Umbilical cord (tissue), 2 donors: ENCODE results near the gene MAGI2. TPM values are rescaled to one million over a fixed set of nuclear protein-coding genes. Genes with fewer than 3 reads are reported as not detected.
A peak's percentile ranks its signal among the peaks of the same experiment; 100 is the strongest.
"Not testable (repeated sequence)": the region's sequence is repeated elsewhere in the genome, so short reads cannot be mapped to it uniquely, and the experiment has no call there.

ENCODE experiments used
- DNase-seq: peaks from one replicate; pipeline ENCODE4 v3.0.0-alpha.2; 2015; ENCODE audit warnings: low spot score
- total RNA-seq: library from RNA; depleted of rRNA; stranded (reverse); fragments of >200 nt; gene quantifications from one replicate; pipeline ENCODE4 v1.2.3, GENCODE V29; 2014; ENCODE audit warnings: low replicate concordance; ENCODE audit not compliant: insufficient read depth

Gene MAGI2
- total RNA-seq, 1 donor from 2014 or later, result 51.5 TPM

DNA sequence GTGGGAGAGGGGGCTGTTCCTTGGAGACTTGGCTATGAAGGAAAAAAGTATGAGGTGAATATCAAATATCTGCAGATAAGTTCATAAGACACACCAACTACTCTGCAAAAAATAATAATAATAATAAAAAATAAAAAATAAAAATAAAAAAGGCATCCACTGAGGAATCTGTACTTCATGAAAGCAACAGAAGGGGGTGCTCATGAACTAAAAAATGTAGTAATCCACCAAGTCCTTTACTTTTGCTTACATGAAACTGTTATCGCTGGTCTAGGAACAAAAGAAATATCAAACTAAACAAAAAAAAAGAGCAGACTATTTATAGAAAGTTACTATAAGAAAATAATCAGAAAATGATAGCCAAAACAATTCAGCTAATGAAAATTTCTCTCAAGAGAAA lies 1075.9 kb downstream of the MAGI2 start:
- DNase-seq, result no peak

DNA sequence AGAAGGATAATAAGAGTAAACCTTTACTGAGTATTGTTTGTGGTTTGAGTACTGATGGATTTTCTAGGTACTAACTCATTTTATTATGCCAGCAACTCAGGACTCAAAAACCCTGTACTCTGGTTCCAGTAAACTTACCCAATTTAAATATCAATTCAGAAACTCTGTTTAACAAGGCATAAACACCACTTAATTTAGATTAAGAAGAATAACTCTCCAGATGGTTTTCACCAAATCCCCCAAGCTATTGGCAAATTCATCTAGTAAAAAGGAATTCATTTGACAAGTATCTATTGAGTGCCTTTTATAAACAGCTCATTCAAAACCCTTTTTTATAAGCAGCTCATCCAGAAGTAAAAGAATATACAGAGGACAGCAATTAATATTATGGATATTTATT lies 1082.5 kb downstream of the MAGI2 start:
- DNase-seq, result no peak

DNA sequence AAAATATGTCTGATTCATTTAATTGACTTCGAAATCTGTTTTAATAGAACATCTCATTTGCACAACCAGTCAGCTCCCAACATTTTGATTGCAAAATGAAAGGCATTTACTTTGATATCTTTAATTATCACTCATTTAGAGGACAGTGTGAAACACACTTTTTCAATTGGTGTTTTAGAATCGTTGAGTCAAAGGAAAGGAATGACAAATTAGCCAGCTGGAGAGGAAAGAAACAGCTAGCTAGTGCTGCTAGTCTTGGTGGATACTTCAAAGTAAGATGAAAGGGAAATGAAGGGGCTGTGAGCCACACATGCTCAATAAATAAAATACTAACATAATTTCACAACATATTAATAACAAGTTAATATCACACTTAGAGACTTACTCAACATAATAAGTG lies 1084.7 kb downstream of the MAGI2 start:
- DNase-seq, result no peak

DNA sequence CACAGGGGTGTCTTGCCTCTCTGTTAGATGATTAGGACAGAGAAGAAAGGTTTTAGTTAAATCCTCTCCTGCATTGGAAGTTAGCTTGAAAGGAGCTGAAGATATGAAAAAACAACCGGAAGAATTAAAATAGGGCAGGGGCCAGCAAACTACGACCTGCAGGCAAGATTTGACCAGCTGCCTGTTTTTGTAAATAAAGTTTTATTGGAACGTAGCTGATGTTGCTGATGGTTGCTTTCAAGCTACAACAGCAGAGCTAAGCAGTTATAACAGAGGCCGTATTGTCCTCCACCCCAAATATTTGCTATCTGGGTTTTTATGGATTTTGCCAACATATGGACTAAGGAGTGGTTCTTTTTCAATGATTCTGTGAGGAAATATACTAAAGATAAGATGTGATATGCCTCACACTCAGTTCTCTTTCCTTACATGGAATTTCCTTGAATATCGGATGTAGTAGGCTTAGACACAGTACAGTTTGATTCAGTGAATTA lies 1086.1 kb downstream of the MAGI2 start:
- no peak for DNase-seq

DNA sequence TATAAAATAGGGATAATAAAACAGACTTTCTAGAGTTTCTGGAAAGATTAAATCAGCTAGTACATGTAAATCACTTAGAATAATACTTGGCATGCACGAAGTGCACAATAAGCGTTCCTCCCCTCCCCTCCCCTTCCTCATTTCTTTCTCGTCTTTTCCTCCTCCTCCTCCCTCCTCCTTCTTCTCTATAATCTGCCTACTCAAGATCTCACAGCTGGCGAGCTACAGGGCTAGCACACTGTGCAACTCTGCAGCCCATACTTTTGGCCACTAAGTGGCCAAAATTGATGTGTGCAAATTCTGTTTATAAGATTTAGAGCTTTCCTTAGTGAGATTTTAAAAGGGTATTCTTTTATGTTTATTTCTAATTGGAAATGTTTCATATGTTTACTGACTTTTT lies 1089.6 kb downstream of the MAGI2 start:
- no peak for DNase-seq

DNA sequence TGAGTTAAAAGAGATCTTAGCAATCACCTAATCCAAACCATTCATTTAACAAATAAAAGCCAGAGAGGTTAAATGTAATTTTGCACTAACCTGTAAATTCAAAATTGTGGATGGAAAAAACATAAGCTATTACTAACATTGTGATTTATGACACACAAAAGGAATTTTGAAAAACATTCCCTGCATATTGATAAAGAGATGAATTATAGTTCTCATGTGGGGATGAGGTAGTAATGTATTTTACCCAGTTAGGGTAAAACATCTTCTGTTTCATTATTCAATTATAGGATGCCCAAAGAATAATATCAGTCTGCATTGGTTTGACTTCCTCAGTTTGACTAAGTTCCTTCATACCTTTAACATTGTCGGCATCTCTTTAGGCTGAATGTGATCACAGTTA lies 1093.6 kb downstream of the MAGI2 start:
- DNase-seq, result no peak

DNA sequence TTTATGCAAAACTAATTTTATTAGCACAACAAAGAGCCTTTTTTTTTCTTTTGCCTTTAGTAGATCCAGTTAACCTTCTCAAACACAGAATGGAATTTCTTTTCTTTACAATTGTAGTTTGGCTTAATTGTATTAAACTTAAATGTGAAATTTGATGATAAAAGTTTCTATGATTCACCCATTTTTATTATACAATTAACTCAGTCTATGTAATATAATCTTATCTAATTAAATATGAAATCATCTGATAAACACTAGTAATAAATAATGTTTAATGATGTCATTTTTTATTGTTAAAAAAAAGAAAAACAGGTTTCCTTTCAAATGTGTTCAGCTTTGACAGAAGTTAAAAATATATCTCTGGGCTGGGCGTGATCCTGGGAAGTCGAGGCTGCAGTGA lies 1095.8 kb downstream of the MAGI2 start:
- no peak for DNase-seq

DNA sequence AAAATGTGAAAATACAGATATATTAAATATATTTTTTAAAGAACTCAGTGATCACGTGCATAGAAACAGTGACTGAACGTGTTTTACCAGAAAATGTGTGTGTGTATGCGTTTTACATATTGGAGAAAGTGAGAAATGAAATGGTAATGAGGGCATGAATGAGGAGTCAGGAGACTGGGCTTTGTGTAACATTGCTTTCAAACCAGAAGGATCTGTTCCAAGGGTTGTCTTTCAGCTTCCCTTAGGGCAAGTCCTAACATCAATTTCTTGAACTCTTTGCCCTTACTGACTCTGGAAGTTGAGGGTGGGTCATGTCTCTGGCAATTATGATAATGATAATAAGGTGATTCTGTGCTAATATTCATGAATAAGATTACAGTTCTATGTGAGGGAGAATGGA lies 1097.6 kb downstream of the MAGI2 start:
- no peak for DNase-seq

DNA sequence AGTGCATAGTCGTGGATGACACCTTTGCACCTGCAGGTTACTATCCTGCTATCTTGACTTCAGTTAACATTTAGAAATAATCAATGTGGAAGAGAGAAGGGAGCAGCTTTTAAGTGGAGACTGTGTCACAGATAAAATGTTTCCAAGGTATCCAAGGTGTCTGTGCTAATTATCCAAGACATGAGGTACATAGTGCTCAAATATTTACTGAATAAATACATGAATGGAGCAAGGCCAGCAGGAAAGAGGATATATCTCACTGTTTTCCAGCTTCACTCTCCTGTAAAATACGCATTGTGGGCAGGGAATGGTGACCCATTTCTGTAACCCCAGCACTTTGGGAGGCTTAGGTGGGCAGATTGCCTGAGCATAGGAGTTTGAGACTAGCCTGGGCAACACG lies 1102.5 kb downstream of the MAGI2 start:
- no peak for DNase-seq

DNA sequence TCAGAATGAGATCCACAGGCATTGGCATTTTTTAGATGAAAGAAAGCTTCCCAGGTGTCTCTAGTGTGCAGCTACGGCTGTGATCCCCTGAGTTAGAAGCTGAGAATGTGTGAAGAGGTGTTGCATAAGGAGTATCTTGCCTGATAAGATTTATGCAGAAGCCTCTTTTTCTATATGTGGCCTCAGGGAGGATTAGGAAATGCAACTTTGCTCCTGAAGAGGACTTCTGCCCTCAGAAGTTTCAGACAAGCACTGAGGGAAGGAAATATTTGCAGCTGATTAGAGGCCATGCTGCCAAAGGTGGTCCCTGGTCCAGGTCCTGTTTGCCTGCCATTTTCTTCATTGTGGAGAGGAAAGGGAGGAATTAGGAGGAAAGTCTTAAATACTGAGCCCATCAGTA lies 1103.1 kb downstream of the MAGI2 start:
- no peak for DNase-seq

DNA sequence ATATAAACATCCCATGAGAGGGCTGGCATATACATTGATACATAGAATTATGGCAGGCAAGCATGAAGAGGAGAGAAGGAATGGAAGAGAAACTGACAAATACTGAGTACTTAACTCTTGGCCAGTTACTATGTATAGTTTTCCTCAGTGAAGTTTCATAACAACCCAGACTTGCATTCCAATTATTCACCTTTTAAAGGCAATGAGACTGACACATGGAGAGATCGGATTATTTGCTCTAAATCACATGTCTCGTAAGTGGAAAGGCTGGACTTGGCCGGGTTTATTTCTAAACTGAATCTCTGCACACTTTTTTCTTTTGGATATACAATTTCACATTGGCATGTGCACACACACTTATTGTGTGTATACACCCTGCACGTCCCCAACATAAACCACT lies 1106.6 kb downstream of the MAGI2 start:
- no peak for DNase-seq

DNA sequence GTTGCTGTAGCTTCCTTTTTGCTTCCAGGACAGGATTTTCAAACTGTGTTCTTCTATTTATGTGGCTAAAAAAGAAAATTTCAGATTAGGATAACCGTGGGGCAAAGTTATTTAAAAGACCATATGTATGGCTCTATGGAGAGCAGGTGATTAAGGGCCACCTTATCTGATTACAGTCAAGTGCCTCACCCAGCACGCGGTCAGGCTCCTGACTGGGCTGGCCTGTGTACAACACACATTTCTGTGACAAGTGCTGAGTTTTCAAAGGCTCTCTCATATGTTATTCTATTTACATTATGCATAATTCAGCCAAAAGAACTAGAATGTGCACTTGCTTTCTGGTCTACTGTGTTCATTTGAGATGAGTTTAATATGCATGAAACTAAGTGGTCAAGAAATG lies 1107.5 kb downstream of the MAGI2 start:
- DNase-seq, result no peak

DNA sequence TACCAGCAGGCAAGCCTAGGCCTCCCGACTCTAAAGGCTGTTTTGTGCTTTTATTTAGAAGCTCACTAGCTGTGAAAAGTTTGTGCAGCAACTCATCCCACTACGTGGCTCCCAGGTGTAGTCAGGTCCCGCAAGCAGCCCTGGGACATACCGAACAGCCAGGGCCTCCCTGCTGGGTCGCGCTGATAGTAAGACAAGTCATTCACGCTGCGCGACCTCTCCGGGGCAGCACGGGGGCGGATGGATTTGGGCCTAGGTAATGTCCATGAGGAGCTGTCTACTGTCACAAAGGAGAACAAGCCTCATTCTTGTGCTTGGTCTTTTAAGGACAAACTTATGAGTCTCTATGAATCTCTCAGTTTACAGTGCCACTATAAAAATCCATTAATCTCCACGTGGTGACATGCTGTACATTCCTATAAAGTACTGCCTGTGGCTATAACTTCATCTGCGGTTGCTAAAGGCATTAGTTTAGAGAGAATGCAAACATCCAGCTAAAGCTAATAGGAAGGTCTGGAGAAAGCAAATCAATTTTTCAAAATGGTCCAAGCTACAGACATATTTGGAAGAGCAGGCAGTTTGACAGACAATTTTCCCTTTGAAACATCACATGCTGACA lies 1108.1 kb downstream of the MAGI2 start:
- DNase-seq, result no peak

DNA sequence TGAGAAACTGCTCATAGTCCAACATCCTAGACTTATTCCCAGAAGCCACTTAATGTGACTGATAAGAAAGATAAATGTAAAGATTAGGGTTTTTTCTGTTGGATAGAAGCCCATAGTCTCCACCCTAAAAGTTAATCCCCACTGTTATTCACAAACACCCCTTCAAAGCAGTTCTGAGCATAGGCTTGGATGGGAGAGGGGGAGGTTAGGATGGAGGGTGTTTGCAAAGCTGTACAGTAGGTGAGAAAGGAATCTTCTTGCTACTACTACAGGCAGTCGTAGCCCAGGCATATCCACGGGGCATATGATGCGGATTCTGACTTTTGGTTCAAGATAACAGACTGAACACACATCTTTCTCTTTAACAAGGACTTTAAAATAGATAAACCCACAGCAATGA lies 1119.0 kb downstream of the MAGI2 start:
- DNase-seq, result no peak

DNA sequence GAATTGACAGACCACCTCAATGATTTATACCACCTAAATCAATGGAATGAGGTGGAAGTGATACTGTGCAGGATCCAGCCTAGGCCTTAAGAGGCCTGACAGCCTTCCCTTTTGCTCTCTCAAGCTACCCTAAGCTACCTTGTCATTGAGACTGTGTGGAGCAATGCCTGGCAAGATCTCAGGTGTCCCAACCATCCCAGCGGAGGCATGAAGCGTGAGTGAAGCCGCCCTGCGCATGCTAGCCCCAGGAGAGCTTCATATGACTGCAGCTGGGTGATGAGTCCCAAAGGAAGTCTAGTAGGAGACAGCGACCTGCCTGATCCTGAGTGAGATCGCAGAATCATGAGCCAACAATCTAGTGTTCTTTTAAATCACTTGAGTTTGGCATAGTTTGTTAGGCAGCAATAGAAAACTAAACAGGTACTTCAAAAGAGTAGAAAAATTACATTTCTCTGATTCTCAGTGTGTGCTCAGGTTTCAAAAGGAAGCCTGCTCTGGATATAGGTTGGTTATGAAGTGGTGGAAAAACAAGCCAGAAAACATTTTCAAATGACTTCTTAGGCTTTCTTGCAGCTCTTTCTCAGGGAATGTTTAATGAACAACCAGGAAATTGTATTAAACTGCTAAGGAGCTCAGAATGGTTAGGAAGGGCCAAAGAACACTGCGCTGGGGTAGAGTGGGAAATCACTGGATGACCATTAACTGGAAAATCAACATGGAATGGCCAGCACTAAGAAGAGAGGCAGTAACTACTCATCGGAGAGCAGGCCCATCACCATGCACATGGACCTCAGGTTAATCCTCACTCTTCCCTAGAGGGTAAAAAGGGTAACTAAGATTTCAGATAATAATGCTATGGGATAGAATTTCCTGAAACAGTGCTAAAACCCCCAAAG lies 1119.7 kb downstream of the MAGI2 start:
- DNase-seq, result no peak

DNA sequence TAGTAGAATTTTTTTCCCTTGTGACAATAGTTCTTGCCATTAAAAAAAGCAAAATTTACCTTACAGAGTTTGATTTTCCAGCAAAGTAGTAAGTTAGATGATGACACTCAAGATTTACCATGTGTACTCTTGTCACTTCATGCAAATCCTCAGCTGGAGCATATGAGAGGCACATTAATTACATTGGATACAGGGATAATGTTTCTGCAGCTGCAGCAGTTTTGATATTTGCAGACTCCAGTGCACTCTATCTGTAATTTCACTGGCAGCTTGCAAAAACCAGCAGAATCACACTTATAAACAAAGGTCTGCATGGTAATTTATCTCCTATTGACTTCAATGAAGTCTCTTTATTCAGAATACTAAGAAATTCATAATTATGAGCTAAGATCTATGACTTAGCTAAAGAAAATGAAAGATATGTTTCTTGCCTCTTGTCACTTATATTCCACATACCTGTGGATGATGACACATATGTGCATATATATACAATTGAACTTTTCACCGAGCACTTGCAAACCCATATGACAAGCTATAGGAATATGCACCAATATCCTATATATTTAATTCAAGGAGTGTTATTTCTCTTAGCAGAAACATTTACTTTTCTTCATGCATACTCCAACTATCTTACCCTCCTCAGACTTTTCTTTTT lies 1124.3 kb downstream of the MAGI2 start:
- no peak for DNase-seq

DNA sequence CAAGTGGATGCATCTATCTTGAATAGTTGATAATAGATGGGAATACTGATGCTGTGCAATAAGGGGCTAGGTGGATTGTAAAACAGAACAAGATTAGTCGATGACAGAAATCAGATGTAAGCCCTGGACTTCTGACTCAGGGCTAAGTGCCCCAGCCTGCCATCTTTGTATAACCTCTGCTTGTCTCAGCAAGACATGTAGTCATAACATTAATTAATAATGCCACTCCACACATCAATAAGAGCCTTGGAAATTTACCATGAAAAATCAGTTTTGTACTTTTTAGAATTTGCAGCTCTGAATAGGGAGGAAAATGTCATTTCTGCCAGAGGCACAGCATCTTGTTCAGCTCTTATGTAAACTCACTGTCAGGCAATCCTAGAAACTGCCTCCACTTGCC lies 1125.7 kb downstream of the MAGI2 start:
- DNase-seq, result no peak

DNA sequence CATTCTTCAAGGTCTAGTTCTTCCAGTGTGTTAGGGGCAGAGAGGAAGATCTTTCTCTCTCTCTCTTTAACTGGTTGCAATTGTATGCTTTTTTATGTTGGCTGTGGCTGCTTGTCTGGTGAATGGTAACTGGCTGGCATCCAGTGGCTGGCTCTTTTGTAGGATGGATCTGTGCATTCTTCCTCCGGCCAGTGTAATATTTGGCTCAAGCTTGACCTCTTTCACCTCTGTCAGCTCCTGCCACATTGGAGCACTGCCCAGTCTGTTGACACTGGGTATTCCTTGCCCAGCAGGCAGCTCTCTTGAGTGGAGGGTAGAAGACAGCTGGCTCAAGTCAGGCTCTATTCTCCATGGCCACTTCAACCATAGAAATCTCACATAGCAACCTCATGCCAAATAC lies 1126.6 kb downstream of the MAGI2 start:
- DNase-seq, result no peak

DNA sequence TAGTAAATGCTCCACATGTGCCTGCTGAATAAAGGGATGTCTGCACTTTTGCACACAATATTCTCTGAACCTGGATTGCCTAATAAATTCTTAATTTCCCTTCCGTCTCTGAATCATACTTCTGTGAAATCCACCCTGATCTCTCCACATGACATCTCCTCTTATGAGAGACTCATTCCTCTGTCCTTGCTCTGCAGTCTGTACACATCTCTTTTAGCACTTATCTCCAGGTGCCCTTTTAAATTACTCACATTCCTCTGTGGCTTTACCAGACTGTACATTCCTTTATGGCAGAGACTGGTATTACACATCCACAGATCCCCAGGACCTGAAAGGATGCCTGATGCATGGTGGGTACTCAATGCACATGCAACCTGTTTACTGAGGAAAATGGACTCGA lies 1127.3 kb downstream of the MAGI2 start:
- DNase-seq, result peak; percentile 20

DNA sequence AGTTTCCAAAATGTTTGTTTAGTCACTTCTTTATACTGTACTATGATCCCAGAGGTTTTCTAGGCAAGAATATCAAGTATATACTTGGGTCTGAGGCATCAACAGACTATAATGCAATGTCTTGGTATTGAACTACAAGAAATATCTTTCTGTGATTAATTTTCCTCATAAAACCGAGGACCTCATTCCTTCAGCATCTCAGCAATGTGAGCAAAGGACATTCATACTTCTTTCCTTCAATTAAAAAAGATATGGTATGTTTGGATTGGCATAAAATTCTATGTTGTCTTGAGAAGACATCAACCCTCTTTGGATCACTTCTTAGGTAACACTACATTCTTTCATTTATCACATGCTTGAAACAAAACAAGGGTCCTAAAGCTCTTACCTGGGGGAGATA lies 1130.3 kb downstream of the MAGI2 start:
- DNase-seq, result no peak

DNA sequence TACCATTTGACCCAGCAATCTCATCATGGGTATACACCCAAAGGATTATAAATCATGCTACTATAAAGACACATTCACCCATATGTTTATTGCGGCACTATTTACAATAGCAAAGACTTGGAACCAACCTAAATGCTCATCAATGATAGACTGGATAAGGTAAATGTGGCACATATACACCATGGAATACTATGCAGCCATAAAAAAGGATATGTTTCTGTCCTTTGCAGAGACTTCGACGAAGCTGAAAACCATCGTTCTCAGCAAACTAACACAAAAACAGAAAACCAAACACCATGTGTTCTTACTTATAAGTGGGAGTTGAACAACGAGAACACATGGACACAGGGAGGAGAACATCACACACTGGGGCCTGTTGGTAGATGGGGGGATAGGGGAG lies 1131.2 kb downstream of the MAGI2 start:
- not testable (repeated sequence) for DNase-seq

DNA sequence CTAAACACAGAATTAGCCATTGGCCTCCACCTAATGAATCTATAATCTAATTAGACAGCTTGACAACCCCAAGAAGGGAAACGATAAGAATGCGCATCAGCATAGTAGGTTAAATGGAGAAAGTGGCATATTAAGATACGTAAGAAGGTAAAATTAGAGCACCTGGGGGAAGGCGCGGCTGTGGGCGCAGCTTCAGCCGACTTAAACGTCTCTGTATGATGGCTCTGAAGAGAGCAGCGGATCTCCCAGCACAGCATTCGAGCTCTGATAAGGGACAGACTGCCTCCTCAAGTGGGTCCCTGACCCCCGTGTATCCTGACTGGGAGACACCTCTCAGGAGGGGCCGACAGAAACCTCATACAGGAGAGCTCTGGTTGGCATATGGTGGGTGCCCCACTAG lies 1136.1 kb downstream of the MAGI2 start:
- DNase-seq, result no peak

DNA sequence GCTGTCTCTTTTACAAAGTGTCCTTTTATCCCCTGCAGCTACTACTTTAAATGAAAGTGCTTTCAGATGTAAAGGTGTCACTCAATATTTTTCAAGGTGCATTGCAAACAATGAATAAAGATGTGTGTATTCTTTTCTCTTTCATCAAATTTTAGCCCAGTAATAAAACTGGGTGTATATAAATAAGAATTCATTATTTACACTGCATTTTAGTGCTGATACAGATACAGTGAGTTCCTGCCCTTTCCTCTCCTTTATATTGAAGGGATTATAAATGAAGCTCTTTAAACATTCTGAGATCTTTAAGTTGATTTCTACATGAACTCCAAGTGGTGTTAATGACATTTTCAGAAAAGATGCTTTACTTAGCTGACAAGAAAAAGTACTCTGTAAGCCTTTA lies 1137.4 kb downstream of the MAGI2 start:
- DNase-seq, result no peak
